T1000 (cell line): Measurements from ENCODE around the gene BCL6.
"Not testable (repeated sequence)": the region's sequence is repeated elsewhere in the genome, so short reads cannot be mapped to it uniquely, and the experiment has no call there.

Experiments used
- DNase-seq: peaks from one replicate; lab custom pipeline; 2025; ENCODE audit warnings: mixed read lengths; lab: John Stamatoyannopoulos, UW

Gene BCL6

GRCh38 chr3:187714404-187714979 lies 30.8 kb downstream of the BCL6 start:
- peak; percentile 67 for DNase-seq

GRCh38 chr3:187713504-187713903 lies 31.8 kb downstream of the BCL6 start:
- no peak for DNase-seq

- DNase-seq, result no peak
Observed at GRCh38 chr3:187709155-187709554, 36.1 kb downstream of the BCL6 start.

GRCh38 chr3:187708696-187709095 lies 36.6 kb downstream of the BCL6 start:
- DNase-seq, result no peak

- no peak for DNase-seq
Observed at GRCh38 chr3:187706971-187707370, 38.3 kb downstream of the BCL6 start.

GRCh38 chr3:187705164-187705563 lies 40.1 kb downstream of the BCL6 start:
- DNase-seq, result no peak

- DNase-seq, result no peak
Observed at GRCh38 chr3:187702507-187703033, 42.7 kb downstream of the BCL6 start, which contains the start of gene RTP2. Gene RTP2, minus strand, starts transcription at chr3:187702557. Its CDS starts 429 bp downstream, at chr3:187702128.

GRCh38 chr3:187700249-187700648 lies 45.0 kb downstream of the BCL6 start:
- no peak for DNase-seq

- no peak for DNase-seq
Observed at GRCh38 chr3:187698499-187699399, 46.5 kb downstream of the BCL6 start.

GRCh38 chr3:187696021-187696420 lies 49.2 kb downstream of the BCL6 start:
- DNase-seq, result no peak

- DNase-seq, result no peak
Observed at GRCh38 chr3:187695449-187695848, 49.8 kb downstream of the BCL6 start.

GRCh38 chr3:187694801-187695200 lies 50.5 kb downstream of the BCL6 start:
- DNase-seq, result no peak

- no peak for DNase-seq
Observed at GRCh38 chr3:187693431-187693830, 51.8 kb downstream of the BCL6 start.

GRCh38 chr3:187689984-187690383 lies 55.3 kb downstream of the BCL6 start:
- DNase-seq, result no peak

GRCh38 chr3:187686621-187687273 lies 58.5 kb downstream of the BCL6 start:
- no peak for DNase-seq

GRCh38 chr3:187685948-187686347 lies 59.3 kb downstream of the BCL6 start:
- DNase-seq, result no peak

- no peak for DNase-seq
Observed at GRCh38 chr3:187684880-187685279, 60.4 kb downstream of the BCL6 start.

GRCh38 chr3:187684444-187684843 lies 60.8 kb downstream of the BCL6 start:
- DNase-seq, result no peak

- not testable (repeated sequence) for DNase-seq
Observed at GRCh38 chr3:187681756-187682155, 63.5 kb downstream of the BCL6 start.

GRCh38 chr3:187679638-187680396 lies 65.5 kb downstream of the BCL6 start:
- peak; percentile 69 for DNase-seq

GRCh38 chr3:187678726-187679268 lies 66.5 kb downstream of the BCL6 start:
- DNase-seq, result peak; percentile 54
